Activated CD4-positive, alpha-beta memory T cell treated with anti-CD3 and anti-CD28 coated beads for 36 hours (primary cell): ENCODE data around the gene GAB1. TPM values are rescaled to one million over a fixed set of nuclear protein-coding genes. Genes with fewer than 3 reads are reported as not detected.

Experiments
- microRNA-seq: library from miRNA; unstranded; fragments of <30 nt; microRNA quantifications from one replicate; pipeline ENCODE4 v1.2.0, GENCODE V29; 2022; ENCODE audit warnings: borderline number of aligned reads, borderline microRNAs expressed, borderline replicate concordance
- total RNA-seq, 2 experiments: library from RNA; stranded (reverse); gene quantifications; one replicate each; pipeline ENCODE4 v1.2.3, GENCODE V29; 2021

The GAB1 gene
- total RNA-seq, 2 experiments from 2014 or later: 0.34 to 0.45 TPM

Small RNAs within 50 kb of the gene (microRNA-seq; reads per million reads assigned to microRNA genes)
- not detected for gene MIR3139

Other genes with a start within 250 kb of the GAB1 start
- 10 to 100 TPM; 21.7 to 22.0 TPM for gene USP38, start 152.0 kb upstream of the GAB1 start, total RNA-seq
- 10 to 100 TPM; 67.0 to 69.3 TPM for gene SMARCA5, start 176.8 kb downstream of the GAB1 start, total RNA-seq